SK-MEL-5 (cell line): Measurements from ENCODE around the gene KRT35. TPM values are rescaled to one million over a fixed set of nuclear protein-coding genes. Genes with fewer than 3 reads are reported as not detected.

Source experiments
- DNase-seq: peaks from one replicate; pipeline ENCODE4 v3.0.0-alpha.2; 2016; ENCODE audit warnings: low read depth, low spot score
- in situ Hi-C: cut with HindIII; loops from 2 replicates; pipeline ENCODE4 v1.10.0; 2016; ENCODE audit warnings: low sequenced_read_pairs, high pct_unique_total_duplicates, low pct_unique_long_range_greater_than_20kb
- polyA plus RNA-seq, 2 experiments: library from polyadenylated mRNA; depleted of rRNA; stranded (reverse); fragments of >200 nt; gene quantifications; 2 replicates each; pipeline ENCODE4 v1.2.3, GENCODE V29; 2015
- total RNA-seq: library from RNA; depleted of rRNA; stranded (reverse); fragments of >200 nt; shearing (Covaris generic); gene quantifications from 2 replicates; pipeline ENCODE4 v1.2.3, GENCODE V29; 2014; rRNA removed

The KRT35 gene
- not detected in 2 replicates for total RNA-seq
- not detected in 2 replicates for polyA plus RNA-seq (2015; cell fraction: cytosol; rRNA removed)
- not detected in 2 replicates for polyA plus RNA-seq (2015; cell fraction: nucleus; rRNA removed)

GRCh38 chr17:41481036-41481435 lies at the start of gene KRT35:
KRT35 (minus strand) TSS chr17:41481151; CDS start chr17:41481097, 54 bp downstream.
- in situ Hi-C loops: no loop called here
- DNase-seq: no peak

- in situ Hi-C loops: no loop called here
- DNase-seq: peak; percentile 14
Measured at GRCh38 chr17:41530062-41531048, 49.4 kb upstream of the KRT35 start.

- DNase-seq: no peak
- in situ Hi-C loops: no loop called here
Measured at GRCh38 chr17:41529491-41529915, 48.6 kb upstream of the KRT35 start.

- in situ Hi-C loops: no loop called here
- DNase-seq: no peak
Measured at GRCh38 chr17:41528959-41529353, 48.0 kb upstream of the KRT35 start.

- in situ Hi-C loops: no loop called here
- DNase-seq: no peak
Measured at GRCh38 chr17:41527063-41528023, 46.4 kb upstream of the KRT35 start.

GRCh38 chr17:41524261-41524660 lies 43.3 kb upstream of the KRT35 start:
- in situ Hi-C loops: no loop called here

GRCh38 chr17:41523787-41524186 lies 42.8 kb upstream of the KRT35 start:
- in situ Hi-C loops: no loop called here
- DNase-seq: no peak

More at GRCh38 chr17:41524261-41524660, 43.3 kb upstream of the KRT35 start:
- DNase-seq: no peak

GRCh38 chr17:41523225-41523593 lies 42.3 kb upstream of the KRT35 start:
- no peak for DNase-seq
- in situ Hi-C loops: no loop called here

GRCh38 chr17:41522301-41523224 lies 41.6 kb upstream of the KRT35 start:
- in situ Hi-C loops: no loop called here
- DNase-seq: no peak

- in situ Hi-C loops: no loop called here
Measured at GRCh38 chr17:41521574-41522261, 40.8 kb upstream of the KRT35 start.

GRCh38 chr17:41520821-41521521 lies 40.0 kb upstream of the KRT35 start:
- DNase-seq: no peak

More at GRCh38 chr17:41521574-41522261, 40.8 kb upstream of the KRT35 start:
- DNase-seq: peak; percentile 37

GRCh38 chr17:41519501-41520224 lies 38.7 kb upstream of the KRT35 start:
- in situ Hi-C loops: no loop called here
- DNase-seq: no peak

More at GRCh38 chr17:41520821-41521521, 40.0 kb upstream of the KRT35 start:
- in situ Hi-C loops: no loop called here

- no peak for DNase-seq
- in situ Hi-C loops: no loop called here
Measured at GRCh38 chr17:41518789-41519449, 38.0 kb upstream of the KRT35 start, which contains the start of gene KRT15. KRT15 (minus strand) TSS chr17:41518890; CDS start chr17:41518827, 63 bp downstream.

GRCh38 chr17:41518031-41518430 lies 37.1 kb upstream of the KRT35 start:
- no peak for DNase-seq
- in situ Hi-C loops: no loop called here
